HL-60 (cell line): ENCODE measurements around the gene MAPRE3.

ENCODE experiments used
- DNase-seq, 2 experiments: peaks; one replicate each; pipeline ENCODE4 v3.0.0-alpha.2; 2010 to 2020; ENCODE audit warnings: low read depth in 1 of 2, low spot score in 1 of 2
- H3K27ac ChIP-seq: fragments of 250-450 bp; sonication (Bioruptor Pico); replicated peaks from 2 replicates; pipeline ENCODE4 v1.5.1; 2020; ENCODE audit warnings: mild to moderate bottlenecking, moderate library complexity
- H3K27me3 ChIP-seq: fragments of 250-450 bp; sonication (Bioruptor Pico); 2 replicates; pipeline ENCODE4 v1.5.1; 2021; ENCODE audit warnings: mild to moderate bottlenecking, moderate library complexity; ENCODE audit not compliant: insufficient read depth, poor library complexity, severe bottlenecking
- H3K4me3 ChIP-seq: replicated peaks from 2 replicates; pipeline ENCODE4 v1.5.1; 2011; ENCODE audit warnings: mild to moderate bottlenecking, control low read depth, low read length; ENCODE audit not compliant: insufficient read depth
- GABPA ChIP-seq: IDR thresholded peaks from 2 replicates; pipeline ENCODE4 v1.6.1; 2012; ENCODE audit warnings: low read depth
- POLR2AphosphoS5 ChIP-seq: IDR thresholded peaks from 2 replicates; pipeline ENCODE4 v1.6.1; 2012; ENCODE audit warnings: low read depth
- SPI1 ChIP-seq: IDR thresholded peaks from 2 replicates; pipeline ENCODE4 v1.6.1; 2012; ENCODE audit warnings: low read depth, mild to moderate bottlenecking, borderline replicate concordance
- TF ChIP-seq, protein P1 (sequence below): IDR thresholded peaks from 2 replicates; pipeline ENCODE4 v1.6.1; 2012; ENCODE audit warnings: low read depth; ENCODE audit not compliant: insufficient replicate concordance
- TF ChIP-seq, protein P2 (sequence below): IDR thresholded peaks from one replicate; pipeline ENCODE4 v1.5.1; 2011; ENCODE audit warnings: low read length, control low read depth, inconsistent platforms; ENCODE audit not compliant: insufficient read depth

The MAPRE3 gene

DNA sequence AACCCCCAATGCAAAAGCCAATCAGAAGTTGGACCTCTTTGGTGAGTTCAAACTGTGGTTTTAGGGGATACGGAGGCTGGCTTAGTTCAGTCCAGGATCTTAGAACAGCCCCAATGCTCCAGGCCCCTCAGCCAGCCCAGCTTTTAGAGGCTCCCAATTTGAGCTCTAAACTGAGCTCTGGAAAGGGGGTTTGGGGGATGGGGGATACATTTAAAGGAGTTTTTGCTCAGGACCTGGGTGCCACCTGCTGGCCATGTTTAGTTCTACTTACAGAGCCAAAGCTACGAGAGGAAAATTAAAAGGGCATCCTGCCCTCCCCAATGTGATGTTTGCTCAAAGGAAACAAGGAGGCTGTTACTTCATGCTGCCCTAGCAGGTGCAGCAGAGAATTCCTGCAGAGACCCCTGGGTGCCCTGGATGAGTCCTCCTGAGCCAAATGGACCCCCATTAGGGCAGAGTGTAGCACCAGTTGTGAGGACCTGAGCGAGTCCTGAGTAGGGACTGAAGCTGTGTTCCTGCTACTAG lies 46.4 kb downstream of the MAPRE3 start:
- no peak overlapping the region for H3K27ac ChIP-seq

DNA sequence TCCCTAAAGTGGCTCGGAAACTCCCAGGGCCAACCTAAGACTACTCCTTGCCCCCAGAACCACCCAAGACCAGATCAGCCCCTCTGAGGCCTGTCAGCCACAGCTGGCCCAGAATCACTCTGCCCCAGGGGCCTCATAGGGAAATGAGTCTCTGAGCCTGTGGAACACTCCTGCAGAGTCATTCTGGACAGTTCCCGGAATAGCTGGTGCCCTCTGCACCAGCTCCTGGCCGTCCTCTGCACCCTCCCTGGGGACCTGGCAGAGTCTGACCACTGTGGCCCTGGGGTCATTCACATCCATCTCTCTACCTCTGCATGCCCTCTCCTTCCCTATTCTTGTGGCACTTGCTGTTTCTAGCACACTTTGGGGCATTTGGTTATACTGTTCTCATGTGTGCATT lies 47.7 kb downstream of the MAPRE3 start:
- no peak for TF ChIP-seq SPI1
- TF ChIP-seq POLR2AphosphoS5: no peak
- TF ChIP-seq, protein P1, sequence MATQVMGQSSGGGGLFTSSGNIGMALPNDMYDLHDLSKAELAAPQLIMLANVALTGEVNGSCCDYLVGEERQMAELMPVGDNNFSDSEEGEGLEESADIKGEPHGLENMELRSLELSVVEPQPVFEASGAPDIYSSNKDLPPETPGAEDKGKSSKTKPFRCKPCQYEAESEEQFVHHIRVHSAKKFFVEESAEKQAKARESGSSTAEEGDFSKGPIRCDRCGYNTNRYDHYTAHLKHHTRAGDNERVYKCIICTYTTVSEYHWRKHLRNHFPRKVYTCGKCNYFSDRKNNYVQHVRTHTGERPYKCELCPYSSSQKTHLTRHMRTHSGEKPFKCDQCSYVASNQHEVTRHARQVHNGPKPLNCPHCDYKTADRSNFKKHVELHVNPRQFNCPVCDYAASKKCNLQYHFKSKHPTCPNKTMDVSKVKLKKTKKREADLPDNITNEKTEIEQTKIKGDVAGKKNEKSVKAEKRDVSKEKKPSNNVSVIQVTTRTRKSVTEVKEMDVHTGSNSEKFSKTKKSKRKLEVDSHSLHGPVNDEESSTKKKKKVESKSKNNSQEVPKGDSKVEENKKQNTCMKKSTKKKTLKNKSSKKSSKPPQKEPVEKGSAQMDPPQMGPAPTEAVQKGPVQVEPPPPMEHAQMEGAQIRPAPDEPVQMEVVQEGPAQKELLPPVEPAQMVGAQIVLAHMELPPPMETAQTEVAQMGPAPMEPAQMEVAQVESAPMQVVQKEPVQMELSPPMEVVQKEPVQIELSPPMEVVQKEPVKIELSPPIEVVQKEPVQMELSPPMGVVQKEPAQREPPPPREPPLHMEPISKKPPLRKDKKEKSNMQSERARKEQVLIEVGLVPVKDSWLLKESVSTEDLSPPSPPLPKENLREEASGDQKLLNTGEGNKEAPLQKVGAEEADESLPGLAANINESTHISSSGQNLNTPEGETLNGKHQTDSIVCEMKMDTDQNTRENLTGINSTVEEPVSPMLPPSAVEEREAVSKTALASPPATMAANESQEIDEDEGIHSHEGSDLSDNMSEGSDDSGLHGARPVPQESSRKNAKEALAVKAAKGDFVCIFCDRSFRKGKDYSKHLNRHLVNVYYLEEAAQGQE: no peak
- no peak for TF ChIP-seq GABPA
- TF ChIP-seq, protein P2, sequence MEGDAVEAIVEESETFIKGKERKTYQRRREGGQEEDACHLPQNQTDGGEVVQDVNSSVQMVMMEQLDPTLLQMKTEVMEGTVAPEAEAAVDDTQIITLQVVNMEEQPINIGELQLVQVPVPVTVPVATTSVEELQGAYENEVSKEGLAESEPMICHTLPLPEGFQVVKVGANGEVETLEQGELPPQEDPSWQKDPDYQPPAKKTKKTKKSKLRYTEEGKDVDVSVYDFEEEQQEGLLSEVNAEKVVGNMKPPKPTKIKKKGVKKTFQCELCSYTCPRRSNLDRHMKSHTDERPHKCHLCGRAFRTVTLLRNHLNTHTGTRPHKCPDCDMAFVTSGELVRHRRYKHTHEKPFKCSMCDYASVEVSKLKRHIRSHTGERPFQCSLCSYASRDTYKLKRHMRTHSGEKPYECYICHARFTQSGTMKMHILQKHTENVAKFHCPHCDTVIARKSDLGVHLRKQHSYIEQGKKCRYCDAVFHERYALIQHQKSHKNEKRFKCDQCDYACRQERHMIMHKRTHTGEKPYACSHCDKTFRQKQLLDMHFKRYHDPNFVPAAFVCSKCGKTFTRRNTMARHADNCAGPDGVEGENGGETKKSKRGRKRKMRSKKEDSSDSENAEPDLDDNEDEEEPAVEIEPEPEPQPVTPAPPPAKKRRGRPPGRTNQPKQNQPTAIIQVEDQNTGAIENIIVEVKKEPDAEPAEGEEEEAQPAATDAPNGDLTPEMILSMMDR: no peak
- no peaks in the 10 kb centered on the region for H3K27me3 ChIP-seq
- DNase-seq: no peak
- no peak overlapping the region for H3K4me3 ChIP-seq
- H3K27ac ChIP-seq: no peak overlapping the region

More for the DNA sequence above, 46.4 kb downstream of the MAPRE3 start:
- Histone ChIP-seq H3K4me3 (no peak overlapping the region), H3K27me3 (no peaks in the 10 kb centered on the region)
- peak in 1 of 2 experiments; percentile 40 for DNase-seq
- TF ChIP-seq, protein P2: peak; percentile 46
- TF ChIP-seq POLR2AphosphoS5: no peak

DNA sequence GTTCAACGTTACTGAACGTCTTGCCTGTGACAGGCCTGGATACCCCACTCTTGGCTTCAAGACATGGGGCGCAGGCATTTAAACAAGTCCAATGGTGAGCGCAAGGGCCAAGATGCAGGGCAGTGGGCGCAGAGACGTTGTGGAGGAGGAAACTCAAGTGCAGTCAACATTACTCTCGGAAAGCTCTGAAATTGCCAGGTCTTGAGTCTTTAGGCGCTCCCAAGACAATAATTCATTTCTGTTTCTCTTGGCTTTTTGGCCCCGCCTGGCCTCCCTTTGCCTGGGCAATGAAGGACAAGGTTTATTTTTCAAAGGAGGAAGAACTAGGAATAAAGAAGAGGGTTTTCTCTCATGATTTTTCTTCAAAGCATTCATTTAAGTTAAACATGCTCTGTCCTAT lies 49.0 kb downstream of the MAPRE3 start:
- Histone ChIP-seq H3K27me3 (no peaks in the 10 kb centered on the region), H3K4me3 (no peak overlapping the region)
- TF ChIP-seq, protein P2: no peak
- TF ChIP-seq, protein P1: no peak
- no peak for TF ChIP-seq GABPA
- no peak for TF ChIP-seq SPI1
- no peak for TF ChIP-seq POLR2AphosphoS5

More for the DNA sequence above, 49.0 kb downstream of the MAPRE3 start:
- DNase-seq: no peak
- no peak overlapping the region for H3K27ac ChIP-seq
